A549 (cell line): ENCODE data around the gene TINAG. TPM values are rescaled to one million over a fixed set of nuclear protein-coding genes. Genes with fewer than 3 reads are reported as not detected.

ENCODE experiments used
- ATAC-seq, 2 experiments: fragments of 200-7000 bp in 1 of 2; fragments of >200 bp in 1 of 2; cut with Nextera tagmentation in 1 of 2; cut with Tn5 transposase in 1 of 2; 3 replicates each; pipeline versions ENCODE4 v1.8.0 to v1.9.1; 2018 to 2020; ENCODE audit warnings: mild to moderate bottlenecking in 1 of 2, moderate library complexity in 1 of 2
- CTCF ChIA-PET: fragments of 300-600 bp; sonication (Branson Sonifier 250); formaldehyde crosslinking; extraction: SDS; loops from one replicate; lab custom pipeline; 2021; ENCODE audit warnings: antibody characterized with exemption, inconsistent platforms; lab: Yijun Ruan, JAX
- POLR2A ChIA-PET: fragments of 350-600 bp; formaldehyde crosslinking; extraction: SDS; loops from one replicate; lab custom pipeline; 2021; ENCODE audit warnings: antibody characterized with exemption, inconsistent platforms; lab: Yijun Ruan, JAX
- DNase-seq, 2 experiments: peaks; one replicate each; pipeline versions ENCODE4 v3.0.0 to v3.0.0-alpha.2; 2011 to 2016; ENCODE audit warnings: low read depth in 1 of 2, low spot score in 1 of 2
- FAIRE-seq: peaks from 2 replicates; lab custom pipeline; 2011; peaks lifted over from hg19 to GRCh38; lab: Jason Lieb, UNC
- H3K27ac ChIP-seq, 2 experiments: fragments of >200 bp; sonication (Bioruptor Twin); formaldehyde crosslinking; 3 replicates each; pipeline ENCODE4 v1.5.1; 2016 to 2017
- H3K4me1 ChIP-seq: fragments of >200 bp; sonication (Bioruptor Twin); formaldehyde crosslinking; 3 replicates; pipeline ENCODE4 v1.6.1; 2016
- H3K4me2 ChIP-seq: fragments of >200 bp; sonication (Bioruptor Twin); formaldehyde crosslinking; 3 replicates; pipeline ENCODE4 v1.6.1; 2016
- H3K4me3 ChIP-seq: fragments of >200 bp; sonication (Bioruptor Twin); formaldehyde crosslinking; 3 replicates; pipeline ENCODE4 v1.5.1; 2016
- H3K9me3 ChIP-seq: fragments of >200 bp; sonication (Bioruptor Twin); formaldehyde crosslinking; 3 replicates; pipeline ENCODE4 v1.6.1; 2016
- BHLHE40 ChIP-seq: IDR thresholded peaks from 2 replicates; pipeline ENCODE4 v1.6.1; 2012; ENCODE audit warnings: low read depth, low read length, inconsistent platforms
- CBX2 ChIP-seq: fragments of 200-600 bp; sonication (generic); IDR thresholded peaks from 2 replicates; pipeline ENCODE4 v1.6.1; 2016; ENCODE audit warnings: low read depth, mild to moderate bottlenecking, borderline replicate concordance
- CBX8 ChIP-seq: fragments of 200-600 bp; sonication (generic); IDR thresholded peaks from 2 replicates; pipeline ENCODE4 v1.6.1; 2016
- EP300 ChIP-seq, 2 experiments: fragments of >200 bp; sonication (Bioruptor Twin); formaldehyde crosslinking; IDR thresholded peaks; 2 replicates in 1 of 2; 3 replicates in 1 of 2; pipeline ENCODE4 v1.6.1; 2016 to 2017
- FOSB ChIP-seq: fragments of 250-450 bp; sonication (Bioruptor Pico); IDR thresholded peaks from 2 replicates; pipeline ENCODE4 v1.5.0; 2020; ENCODE audit warnings: mild to moderate bottlenecking, moderate library complexity
- HOXA7 ChIP-seq: fragments of 250-450 bp; sonication (Bioruptor Pico); IDR thresholded peaks from 2 replicates; pipeline ENCODE4 v1.5.0; 2020; ENCODE audit warnings: mild to moderate bottlenecking, moderate library complexity
- HOXB13 ChIP-seq: fragments of 250-450 bp; sonication (Bioruptor Pico); IDR thresholded peaks from 2 replicates; pipeline ENCODE4 v1.5.0; 2020; ENCODE audit warnings: low read depth, mild to moderate bottlenecking, moderate library complexity
- HOXB5 ChIP-seq: fragments of 250-450 bp; sonication (Bioruptor Pico); IDR thresholded peaks from 2 replicates; pipeline ENCODE4 v1.5.0; 2020; ENCODE audit warnings: mild to moderate bottlenecking, moderate library complexity
- MAZ ChIP-seq: fragments of 150-350 bp; IDR thresholded peaks from 2 replicates; pipeline ENCODE4 v1.6.1; 2014; ENCODE audit warnings: antibody characterized with exemption, low read depth, low read length, borderline replicate concordance
- POLR2AphosphoS2 ChIP-seq: conservative IDR thresholded peaks from 2 replicates; pipeline ENCODE4 v1.6.1; 2012; ENCODE audit warnings: low read length, improper control_type of control experiment, inconsistent platforms
- RAD21 ChIP-seq, 2 experiments: fragments of >200 bp in 1 of 2; sonication (Bioruptor Twin) in 1 of 2; formaldehyde crosslinking in 1 of 2; IDR thresholded peaks in 1 of 2; conservative IDR thresholded peaks in 1 of 2; 2 replicates in 1 of 2; 3 replicates in 1 of 2; pipeline ENCODE4 v1.6.1; 2012 to 2018; ENCODE audit warnings: inconsistent platforms in 1 of 2
- ZC3H11A ChIP-seq: fragments of 450-650 bp; IDR thresholded peaks from 2 replicates; pipeline ENCODE4 v1.6.1; 2014; ENCODE audit warnings: antibody characterized with exemption, mild to moderate bottlenecking
- ZFP36 ChIP-seq: fragments of 450-650 bp; IDR thresholded peaks from 2 replicates; pipeline ENCODE4 v1.6.1; 2014; ENCODE audit warnings: borderline replicate concordance; ENCODE audit not compliant: partially characterized antibody
- ZNF302 ChIP-seq: fragments of 250-450 bp; sonication (Bioruptor Pico); IDR thresholded peaks from 2 replicates; pipeline ENCODE4 v1.9.0; 2021; ENCODE audit warnings: inconsistent platforms, mild to moderate bottlenecking, moderate library complexity
- WGBS: methylation state at CpG from one replicate; pipeline ENCODE4 v1.1.6; 2017; ENCODE audit errors: missing lambda C conversion rate; 5-methylcytosine and 5-hydroxymethylcytosine counted together
- polyA plus RNA-seq, 4 experiments: library from polyadenylated mRNA; depleted of rRNA in 3 of 4; stranded (reverse); fragments of >200 nt; fragmentation: RNase III in 1 of 4; extraction: RNeasy Plus Mini Kit Qiagen cat#74134 plus additional on column Dnase treatment in 1 of 4; gene quantifications; 2 replicates in 3 of 4; 3 replicates in 1 of 4; pipeline ENCODE4 v1.2.3, GENCODE V29; 2011 to 2017
- TF ChIP-seq, protein P1 (sequence below): IDR thresholded peaks from 2 replicates; pipeline ENCODE4 v1.6.1; 2012
- TF ChIP-seq, protein P2 (sequence below): fragments of 250-450 bp; sonication (Bioruptor Pico); IDR thresholded peaks from 2 replicates; pipeline ENCODE4 v1.5.0; 2020; ENCODE audit warnings: low read depth, mild to moderate bottlenecking, moderate library complexity
- TF ChIP-seq, protein P3 (sequence below): fragments of 150-350 bp; IDR thresholded peaks from 2 replicates; pipeline ENCODE4 v1.6.1; 2014; ENCODE audit warnings: low read depth, mild to moderate bottlenecking, low read length
- TF ChIP-seq, protein P4 (sequence below): fragments of >200 bp; sonication (Bioruptor Twin); formaldehyde crosslinking; IDR thresholded peaks from 3 replicates; pipeline ENCODE4 v1.5.1; 2016

The TINAG gene
- polyA plus RNA-seq, 2 of the 4 experiments (the other 2 are of a cell fraction): 0.04 to 0.48 TPM

DNA sequence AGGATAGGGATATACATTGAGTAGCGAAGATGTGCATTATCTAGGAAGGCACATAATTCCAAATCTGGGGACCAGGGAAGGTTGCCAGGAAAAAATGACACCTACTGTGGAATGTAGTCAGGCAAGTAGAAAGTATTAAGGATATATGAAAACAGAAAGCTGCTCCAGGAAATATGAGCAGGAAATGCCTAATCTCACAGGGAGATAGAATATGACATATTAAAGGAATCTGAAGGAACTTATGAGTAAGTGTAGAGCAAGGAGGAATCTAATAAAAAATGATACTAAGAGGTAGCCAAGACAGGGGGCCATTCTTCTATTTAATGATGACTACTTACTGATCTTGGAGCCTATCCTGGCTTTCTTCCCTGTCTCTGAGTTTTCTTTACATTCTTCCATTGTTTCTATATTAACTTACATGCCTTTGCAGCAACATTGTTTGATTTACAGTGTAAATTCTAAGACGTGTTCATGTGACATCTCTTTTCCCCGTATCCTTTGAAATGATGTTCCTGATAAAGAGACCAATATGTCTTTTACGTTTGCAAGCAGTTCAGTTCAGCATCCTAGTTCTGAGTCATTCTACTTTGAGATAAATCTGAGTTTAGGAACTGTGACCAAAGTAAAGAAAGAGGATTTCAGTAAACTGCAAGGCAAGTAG is 58.6 kb downstream of the TINAG start:
- Histone ChIP-seq H3K4me1 (0 out of 3 replicates have a peak, but pooled peaks cover 4% of the 10 kb centered on the region), H3K4me3 (no peak overlapping the region), H3K9me3 (no peaks in the 10 kb centered on the region), H3K4me2 (peak overlapping the region; percentile 41; the same call in 1 of the 3 replicates), H3K27ac (no peak overlapping the region)
- ATAC-seq (no peak), FAIRE-seq (no peak), DNase-seq (peak in 1 of 2 experiments; percentile 0)
- ChIA-PET POLR2A (no interaction called here), CTCF (no interaction called here)
- TF ChIP-seq ZC3H11A (no peak), ZFP36 (no peak), HOXB5 (CRISPR knock-in tag) (no peak)
- TF ChIP-seq, protein P1, sequence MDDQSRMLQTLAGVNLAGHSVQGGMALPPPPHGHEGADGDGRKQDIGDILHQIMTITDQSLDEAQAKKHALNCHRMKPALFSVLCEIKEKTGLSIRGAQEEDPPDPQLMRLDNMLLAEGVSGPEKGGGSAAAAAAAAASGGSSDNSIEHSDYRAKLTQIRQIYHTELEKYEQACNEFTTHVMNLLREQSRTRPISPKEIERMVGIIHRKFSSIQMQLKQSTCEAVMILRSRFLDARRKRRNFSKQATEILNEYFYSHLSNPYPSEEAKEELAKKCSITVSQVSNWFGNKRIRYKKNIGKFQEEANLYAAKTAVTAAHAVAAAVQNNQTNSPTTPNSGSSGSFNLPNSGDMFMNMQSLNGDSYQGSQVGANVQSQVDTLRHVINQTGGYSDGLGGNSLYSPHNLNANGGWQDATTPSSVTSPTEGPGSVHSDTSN: no peak
- WGBS: 28% methylated on average over 4 of the region's 4 CpGs

DNA sequence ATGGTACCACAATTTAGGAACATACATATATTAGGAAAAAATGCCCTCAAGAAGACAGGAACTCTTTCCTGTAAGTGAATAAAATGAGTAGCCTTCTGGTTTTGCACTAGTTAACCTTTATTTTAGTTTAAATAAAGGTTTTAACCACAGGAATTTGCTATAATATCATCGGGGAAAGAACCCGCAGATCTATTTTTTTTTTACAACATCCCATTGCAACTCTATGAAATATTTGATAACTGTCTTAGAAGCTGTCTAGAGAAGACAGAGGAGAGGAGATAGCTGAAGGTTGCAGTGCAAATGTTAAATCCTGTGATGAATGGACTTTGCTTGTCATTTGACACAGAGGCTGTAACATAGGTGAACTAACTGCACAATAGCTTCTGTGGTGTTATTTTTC is 69.5 kb downstream of the TINAG start:
- CTCF ChIA-PET: no interaction called here
- TF ChIP-seq EP300 (IDR thresholded peaks at IDR 0.05) (no peak), HOXA7 (CRISPR knock-in tag) (no peak), RAD21 (conservative IDR thresholded peaks at IDR 0.05 in 1 of 2, IDR thresholded peaks at IDR 0.05 in 1 of 2) (no peak), BHLHE40 (no peak), FOSB (CRISPR knock-in tag) (no peak), MAZ (no peak), HOXB13 (CRISPR knock-in tag) (no peak), CBX8 (no peak), CBX2 (no peak), POLR2AphosphoS2 (no peak), ZNF302 (CRISPR knock-in tag) (no peak)
- TF ChIP-seq, protein P2, sequence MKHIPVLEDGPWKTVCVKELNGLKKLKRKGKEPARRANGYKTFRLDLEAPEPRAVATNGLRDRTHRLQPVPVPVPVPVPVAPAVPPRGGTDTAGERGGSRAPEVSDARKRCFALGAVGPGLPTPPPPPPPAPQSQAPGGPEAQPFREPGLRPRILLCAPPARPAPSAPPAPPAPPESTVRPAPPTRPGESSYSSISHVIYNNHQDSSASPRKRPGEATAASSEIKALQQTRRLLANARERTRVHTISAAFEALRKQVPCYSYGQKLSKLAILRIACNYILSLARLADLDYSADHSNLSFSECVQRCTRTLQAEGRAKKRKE (CRISPR knock-in tag): no peak
- TF ChIP-seq, protein P3, sequence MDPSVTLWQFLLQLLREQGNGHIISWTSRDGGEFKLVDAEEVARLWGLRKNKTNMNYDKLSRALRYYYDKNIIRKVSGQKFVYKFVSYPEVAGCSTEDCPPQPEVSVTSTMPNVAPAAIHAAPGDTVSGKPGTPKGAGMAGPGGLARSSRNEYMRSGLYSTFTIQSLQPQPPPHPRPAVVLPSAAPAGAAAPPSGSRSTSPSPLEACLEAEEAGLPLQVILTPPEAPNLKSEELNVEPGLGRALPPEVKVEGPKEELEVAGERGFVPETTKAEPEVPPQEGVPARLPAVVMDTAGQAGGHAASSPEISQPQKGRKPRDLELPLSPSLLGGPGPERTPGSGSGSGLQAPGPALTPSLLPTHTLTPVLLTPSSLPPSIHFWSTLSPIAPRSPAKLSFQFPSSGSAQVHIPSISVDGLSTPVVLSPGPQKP: no peak
- TF ChIP-seq, protein P1: no peak
- TF ChIP-seq, protein P4, sequence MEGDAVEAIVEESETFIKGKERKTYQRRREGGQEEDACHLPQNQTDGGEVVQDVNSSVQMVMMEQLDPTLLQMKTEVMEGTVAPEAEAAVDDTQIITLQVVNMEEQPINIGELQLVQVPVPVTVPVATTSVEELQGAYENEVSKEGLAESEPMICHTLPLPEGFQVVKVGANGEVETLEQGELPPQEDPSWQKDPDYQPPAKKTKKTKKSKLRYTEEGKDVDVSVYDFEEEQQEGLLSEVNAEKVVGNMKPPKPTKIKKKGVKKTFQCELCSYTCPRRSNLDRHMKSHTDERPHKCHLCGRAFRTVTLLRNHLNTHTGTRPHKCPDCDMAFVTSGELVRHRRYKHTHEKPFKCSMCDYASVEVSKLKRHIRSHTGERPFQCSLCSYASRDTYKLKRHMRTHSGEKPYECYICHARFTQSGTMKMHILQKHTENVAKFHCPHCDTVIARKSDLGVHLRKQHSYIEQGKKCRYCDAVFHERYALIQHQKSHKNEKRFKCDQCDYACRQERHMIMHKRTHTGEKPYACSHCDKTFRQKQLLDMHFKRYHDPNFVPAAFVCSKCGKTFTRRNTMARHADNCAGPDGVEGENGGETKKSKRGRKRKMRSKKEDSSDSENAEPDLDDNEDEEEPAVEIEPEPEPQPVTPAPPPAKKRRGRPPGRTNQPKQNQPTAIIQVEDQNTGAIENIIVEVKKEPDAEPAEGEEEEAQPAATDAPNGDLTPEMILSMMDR: no peak

More for the DNA sequence above, 69.5 kb downstream of the TINAG start:
- Histone ChIP-seq H3K4me2 (no peak overlapping the region), H3K4me1 (no peaks in the 10 kb centered on the region), H3K9me3 (no peaks in the 10 kb centered on the region), H3K4me3 (no peak overlapping the region), H3K27ac (no peak overlapping the region)
- 56% methylated on average over 2 of the region's 2 CpGs for WGBS
- POLR2A ChIA-PET: no interaction called here
- ATAC-seq (no peak), FAIRE-seq (no peak), DNase-seq (no peak)
